Iris pigment epithelial cell (primary cell): ENCODE measurements around the gene MTMR12.
"Not testable (repeated sequence)": the region's sequence is repeated elsewhere in the genome, so short reads cannot be mapped to it uniquely, and the experiment has no call there.

Experiments used
- DNase-seq: peaks from one replicate; pipeline ENCODE4 v3.0.0-alpha.2; 2011; ENCODE audit warnings: low read depth

Gene MTMR12

DNA sequence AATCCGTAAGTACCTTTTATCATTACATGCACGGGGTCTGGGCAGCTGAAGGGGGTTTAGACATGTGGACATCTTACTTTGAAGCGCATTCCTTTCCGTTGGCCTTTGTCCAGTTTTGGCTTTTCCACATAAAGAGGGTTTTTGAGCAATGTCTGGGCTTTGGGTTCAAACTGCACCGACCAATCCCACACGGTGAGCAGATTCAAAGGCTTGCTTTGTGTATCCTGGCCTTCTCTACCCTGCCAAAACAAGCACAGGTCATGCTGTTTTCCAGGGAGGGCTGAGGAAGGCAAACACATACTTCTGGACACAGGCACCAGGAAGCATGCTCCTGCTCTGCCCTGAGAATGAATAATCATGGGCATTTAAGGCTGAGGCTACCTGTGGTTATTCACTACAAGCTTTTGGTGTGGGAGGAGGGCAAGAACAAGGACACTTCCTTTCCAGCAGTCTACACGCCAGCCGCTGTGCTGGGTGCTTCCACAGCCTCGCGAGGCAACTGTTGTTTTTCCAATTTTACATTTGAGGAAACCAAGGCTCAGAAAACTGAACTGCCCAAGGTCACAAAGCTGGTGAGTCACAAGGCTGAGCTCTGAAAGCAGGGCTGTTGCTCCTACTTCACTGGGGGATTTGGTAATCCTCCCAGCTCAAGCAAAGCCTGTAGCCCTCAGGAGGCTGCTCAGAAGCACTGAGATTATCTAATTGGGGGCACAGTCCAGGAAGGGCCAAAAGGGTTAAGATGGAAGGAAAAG lies 78.9 kb downstream of the MTMR12 start:
- peak; percentile 91 for DNase-seq

DNA sequence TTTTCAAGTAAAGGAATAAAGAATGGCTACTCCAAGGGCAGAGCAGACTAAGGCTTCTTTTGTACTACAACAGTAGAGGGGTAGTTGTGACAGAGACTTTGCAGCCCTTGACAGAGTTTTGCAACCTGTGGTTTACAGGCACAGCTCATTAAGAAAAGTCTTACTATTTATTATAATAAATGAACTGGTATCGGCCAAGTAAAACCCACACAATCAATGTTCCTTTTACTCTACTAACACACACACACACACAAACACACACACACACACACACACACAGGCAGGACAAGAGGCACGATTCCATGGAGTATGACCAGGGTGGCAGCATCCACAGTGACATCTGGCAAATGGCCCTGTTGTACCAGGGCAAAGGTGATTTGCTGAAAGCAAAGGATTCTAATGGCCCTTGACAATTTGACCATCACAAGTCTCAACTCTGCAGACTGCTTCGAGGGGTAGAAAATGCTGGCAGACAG lies 79.5 kb downstream of the MTMR12 start:
- no peak for DNase-seq

DNA sequence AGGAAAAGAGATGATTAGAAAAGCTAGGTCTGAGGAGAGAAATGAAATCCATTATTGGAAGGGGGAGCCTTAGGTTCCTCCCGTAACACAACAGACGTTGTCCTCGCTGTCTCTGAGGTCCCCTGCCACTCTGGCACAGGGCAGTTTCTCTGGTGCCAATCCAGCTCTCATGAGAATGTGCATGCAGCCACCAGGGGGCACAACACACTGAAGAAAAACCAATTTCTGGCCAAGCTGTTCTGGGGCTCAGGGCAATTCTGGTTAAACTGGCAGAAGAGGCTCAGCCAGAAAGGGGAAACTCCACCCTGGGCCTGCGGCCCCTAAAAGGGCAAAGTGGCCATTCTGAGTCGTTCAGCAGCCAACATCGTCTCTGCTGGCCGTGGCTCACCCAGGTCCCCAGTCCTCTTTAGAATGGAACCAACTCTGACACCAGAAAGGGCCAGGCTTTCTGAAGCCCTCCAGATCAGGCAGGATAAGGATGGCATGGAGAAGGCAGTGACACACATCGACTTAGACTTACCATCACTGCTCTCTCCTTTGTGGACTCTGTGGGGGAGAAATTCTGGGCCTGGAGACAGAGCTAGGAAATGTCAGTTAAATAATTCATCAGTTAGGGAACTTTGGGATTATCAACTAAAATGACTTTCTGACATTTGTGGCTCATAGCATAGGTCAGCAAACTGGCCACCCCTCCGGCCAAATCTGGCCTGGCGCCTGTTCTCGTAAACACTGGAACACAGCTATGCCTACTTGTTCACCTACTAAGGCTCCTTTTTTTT lies 80.1 kb downstream of the MTMR12 start:
- peak; percentile 72 for DNase-seq

DNA sequence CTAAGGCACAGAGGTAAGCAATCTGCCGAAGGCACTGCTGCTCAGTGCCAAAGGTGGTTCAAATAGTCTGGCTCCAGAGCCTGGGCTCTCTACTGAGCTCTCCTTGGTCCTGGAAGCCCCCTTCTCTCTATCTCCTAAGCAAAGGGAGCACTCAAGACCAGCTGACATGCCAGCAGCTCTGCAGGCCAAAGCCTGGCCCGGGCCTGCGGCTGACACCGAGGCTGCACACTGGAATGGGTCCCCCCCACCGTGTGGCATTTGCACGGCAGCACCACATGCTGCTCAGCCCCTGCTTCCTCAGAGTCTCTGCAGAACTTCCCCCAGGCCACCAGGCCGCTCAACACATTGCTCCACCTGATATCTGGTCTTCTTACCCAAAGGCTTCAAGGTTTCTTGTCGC lies 80.8 kb downstream of the MTMR12 start:
- no peak for DNase-seq

DNA sequence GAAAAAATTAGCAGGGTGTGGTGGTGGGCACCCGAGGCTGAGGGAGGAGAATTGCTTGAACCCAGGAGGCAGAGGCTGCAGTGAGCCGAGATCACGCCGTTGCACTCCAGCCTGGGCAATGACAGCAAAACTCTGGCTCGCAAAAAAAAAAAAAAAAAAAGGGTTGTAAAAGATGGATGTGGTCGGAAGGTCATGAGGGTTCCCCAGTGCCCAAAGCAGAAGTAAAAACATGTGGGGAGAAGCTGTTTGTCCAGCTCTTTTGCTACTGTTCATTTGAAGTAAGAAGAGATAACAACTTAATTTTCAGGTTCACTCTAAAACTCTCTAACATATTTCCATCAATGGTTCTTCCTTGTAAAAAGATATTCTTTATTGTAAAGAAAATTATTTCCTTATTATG lies 81.5 kb downstream of the MTMR12 start:
- DNase-seq, result no peak

DNA sequence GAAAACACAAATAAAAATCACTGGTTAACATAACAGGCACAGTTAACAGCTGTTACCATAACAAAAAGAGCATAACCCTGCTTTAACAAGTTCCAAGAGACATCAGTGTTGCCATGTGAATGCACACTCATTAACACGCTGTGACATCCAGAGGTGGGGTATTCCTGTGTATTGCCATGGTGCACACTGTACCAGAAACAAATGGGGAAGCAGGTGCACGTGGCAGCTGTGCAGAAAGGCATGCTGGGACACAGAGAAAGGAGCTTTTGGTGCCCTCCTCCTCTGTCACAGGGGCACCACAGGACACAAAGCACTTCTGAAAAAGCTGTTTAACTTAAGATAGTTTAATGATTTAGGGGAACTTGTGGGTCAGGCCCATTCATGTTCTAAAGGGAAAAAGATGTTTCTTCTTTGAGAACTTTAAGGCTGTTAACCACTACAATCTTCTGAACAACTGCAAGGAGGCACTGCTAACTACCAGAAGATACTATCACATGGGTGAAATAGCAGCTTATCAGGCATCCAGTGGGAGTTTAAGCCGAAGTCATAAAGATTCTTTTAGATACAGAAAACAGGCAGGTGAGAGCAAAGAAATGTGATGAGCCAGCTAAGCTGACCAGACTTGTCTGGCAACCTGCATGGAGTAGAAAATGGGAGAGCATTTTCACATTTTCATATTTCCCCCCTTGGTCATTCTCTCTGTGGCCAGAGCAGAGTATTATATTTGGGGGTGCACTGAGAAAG lies 82.2 kb downstream of the MTMR12 start:
- DNase-seq, result no peak

DNA sequence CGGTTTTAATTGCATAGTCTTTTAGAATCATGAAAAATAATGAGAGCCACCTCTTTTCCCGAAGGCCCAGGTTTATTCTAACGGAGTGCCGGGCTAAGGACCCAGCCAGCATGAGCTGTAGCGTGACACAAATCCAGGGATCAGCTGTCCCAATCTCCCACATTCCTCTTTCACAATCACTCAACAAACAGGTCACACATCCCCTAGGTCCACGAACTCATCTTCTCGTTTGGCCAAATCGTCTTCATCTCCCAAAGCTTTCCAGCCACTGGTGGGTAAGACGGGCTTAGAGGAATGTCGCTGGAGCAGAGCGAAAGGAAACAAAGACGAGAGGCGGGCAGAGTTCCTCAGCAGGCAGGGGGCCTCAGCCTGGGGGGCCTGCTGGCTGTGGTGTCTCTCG lies 83.2 kb downstream of the MTMR12 start:
- DNase-seq, result no peak

DNA sequence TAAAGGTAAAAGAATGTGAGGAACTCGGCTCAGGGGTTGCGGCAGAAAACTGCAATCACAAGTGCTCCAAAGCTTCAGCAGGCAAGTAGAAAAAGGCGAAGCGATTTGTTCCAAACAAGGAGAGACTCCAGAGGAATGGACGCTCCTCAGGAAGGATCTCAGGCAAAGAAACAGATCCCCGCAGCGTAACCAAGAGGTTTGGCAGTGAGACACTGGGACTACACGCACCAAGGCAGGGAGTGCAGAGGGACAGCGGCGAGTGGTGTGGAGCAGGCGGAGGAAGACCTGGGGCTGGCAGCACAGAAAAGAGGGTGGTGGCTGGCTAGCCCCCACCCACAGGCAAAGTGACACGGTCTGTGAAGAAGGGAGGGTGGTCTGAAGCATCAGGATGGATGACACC lies 83.9 kb downstream of the MTMR12 start:
- DNase-seq, result no peak

DNA sequence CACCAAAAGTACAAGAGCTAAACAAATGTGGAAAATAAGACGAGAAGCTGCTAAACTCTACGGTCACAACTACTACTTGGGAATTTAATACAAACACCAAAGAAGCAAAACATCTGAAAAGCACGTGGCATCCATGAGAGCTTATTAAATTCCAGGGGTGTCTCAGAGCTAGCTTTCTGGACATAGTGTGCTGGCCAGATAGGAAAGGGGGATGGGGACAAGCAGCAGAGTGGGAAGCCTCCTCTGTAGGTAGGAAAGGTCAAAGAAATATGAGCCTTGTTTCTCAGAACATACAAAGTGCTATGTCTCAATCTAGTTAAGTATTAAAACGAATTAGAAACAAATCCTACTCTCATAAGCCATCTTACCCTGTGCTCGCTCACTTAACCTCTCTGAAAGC lies 87.3 kb downstream of the MTMR12 start:
- DNase-seq, result peak; percentile 98

DNA sequence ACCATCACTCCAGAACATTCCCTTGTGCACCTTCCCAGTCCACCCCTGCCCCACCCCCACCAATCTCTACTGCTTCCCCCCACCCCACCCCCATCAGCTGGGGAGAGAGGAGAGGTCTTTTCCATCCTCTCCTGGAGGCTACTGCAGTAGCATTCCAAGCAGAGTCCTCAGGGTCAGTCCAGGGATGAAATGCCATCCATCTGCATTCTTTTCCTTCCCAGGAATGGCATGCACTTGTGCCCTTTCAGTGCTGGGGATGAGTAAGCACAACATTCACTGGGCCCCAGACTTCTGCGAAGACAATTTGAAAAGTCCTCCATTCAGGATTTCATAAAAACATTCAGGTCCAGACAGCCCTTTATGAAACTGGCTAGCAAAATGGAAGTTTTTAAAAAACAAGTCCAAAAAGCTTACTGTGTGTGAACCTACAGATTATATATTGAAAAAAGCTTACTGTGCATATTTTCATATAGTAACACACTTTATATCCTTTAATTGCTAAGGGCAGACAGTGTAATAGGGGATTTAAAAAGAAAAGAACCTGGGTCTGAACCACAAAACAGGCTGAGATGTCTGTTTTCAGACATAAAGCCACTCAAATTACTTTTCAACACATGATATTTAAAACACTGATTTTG lies 88.6 kb downstream of the MTMR12 start:
- peak; percentile 74 for DNase-seq

DNA sequence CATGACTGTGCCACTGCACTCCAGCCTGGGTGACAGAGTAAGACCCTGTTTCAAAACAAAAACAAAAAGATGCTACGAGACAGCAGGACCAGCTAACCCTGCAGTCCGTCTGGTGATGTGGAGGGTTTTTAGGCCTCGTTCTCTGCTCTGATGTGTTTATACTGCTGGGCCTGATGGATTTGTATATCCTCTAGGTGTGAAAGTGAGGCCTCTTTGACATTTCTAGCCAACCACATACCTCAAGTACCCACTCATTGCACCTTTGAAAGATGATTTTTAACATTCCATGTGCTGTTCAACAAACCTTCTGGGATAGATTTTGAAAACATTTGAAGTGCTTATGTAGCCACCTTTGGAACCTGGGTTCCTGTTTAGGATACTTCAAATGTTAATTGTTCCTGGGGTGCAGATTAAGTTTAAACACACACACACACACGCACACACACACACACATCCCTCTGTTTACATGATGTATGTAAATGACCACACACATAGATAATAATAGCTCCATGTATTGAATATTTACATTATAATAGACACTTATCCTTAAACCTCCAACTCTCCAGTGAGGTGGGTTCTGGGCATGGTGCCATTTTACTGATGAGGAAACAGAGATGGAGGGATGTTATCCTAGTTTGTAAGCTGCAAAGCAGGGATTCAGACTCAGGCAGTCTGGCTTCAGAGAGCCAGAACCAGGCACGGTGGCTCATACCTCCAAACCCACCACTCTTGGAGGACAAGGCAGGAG lies 89.8 kb downstream of the MTMR12 start:
- DNase-seq, result no peak

DNA sequence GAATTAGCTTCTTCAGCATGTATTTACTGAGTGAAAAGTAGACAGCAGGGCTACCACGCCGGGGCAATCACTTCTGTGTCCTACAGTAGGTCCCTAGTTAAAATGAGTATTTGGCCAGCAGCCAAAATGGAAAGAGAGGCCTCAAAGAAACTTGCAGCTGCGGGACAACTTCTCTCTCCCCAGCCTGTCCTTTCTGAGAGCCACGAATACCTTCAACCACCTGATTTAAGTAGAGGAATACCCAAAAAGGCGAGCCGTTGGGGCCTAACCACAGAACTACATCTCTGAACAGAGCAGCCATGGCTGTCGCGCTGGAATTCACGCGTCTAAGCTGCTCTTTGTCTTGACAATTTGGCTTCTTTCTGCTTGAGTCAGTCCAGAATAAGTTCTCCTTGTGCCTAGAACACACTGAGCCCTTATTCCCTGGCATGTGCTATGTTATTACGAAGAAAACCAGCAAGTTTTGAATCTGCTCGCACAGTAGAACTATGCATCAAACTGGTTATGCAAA lies 94.8 kb downstream of the MTMR12 start:
- no peak for DNase-seq

DNA sequence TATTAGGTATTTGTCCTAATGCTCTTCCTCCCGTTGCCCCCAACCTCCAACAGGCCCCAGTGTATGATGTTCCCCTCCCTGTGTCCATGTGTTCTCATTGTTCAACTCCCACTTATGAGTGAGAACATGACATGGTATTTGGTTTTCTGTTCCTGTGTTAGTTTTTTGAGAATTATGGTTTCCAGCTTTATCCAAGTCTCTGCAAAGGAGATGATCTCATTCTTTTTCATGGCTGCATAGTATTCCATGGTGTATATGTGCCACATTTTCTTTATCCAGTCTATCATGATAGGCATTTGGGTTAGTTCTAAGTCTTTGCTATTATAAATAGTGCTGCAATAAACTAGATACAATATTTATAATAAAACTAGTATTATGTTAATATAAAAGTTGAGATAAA lies 98.4 kb downstream of the MTMR12 start:
- not testable (repeated sequence) for DNase-seq

DNA sequence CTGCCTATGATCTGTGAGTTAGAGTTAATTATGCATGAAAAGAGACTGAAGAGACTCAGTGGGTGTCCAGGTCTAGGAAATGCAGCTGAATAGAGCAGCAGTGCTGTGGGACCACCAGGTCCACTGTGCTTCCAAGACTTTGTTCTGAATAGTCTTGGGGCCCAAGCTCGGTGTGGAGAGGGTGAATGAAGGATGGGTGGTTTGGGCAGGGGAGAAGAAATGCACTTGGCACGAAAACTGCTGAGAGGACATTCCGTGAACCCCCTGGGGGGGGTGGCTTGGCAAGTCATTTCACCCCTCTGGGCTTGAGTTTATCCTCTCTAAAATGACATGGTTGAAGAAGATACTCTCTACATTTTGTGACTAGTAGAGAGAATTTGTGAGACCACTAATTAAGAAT lies 102.6 kb downstream of the MTMR12 start:
- no peak for DNase-seq

DNA sequence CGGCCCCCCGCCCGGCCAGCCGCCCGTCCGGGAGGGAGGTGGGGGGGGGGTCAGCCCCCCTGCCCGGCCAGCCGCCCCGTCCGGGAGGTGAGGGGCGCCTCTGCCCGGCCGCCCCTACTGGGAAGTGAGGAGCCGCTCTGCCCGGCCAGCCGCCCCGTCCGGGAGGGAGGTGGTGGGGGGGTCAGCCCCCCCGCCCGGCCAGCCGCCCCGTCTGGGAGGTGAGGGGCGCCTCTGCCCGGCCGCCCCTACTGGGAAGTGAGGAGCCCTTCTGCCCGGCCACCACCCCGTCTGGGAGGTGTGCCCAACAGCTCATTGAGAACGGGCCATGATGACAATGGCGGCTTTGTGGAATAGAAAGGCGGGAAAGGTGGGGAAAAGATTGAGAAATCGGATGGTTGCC lies 103.9 kb downstream of the MTMR12 start:
- DNase-seq, result not testable (repeated sequence)

DNA sequence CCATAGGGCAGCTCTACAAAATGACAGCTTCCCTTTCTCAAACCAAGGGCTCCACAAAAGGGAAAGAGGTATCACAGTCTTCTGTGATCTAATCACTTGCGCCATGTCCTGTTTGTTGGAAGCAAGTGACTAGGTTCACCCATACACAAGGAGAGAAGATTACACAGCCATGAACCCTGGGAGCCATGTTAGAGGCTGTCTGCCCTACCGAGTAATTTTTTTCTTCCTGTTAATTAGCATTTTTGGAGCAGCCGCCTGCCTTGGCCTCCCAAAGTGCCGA lies 105.4 kb downstream of the MTMR12 start:
- DNase-seq, result no peak

DNA sequence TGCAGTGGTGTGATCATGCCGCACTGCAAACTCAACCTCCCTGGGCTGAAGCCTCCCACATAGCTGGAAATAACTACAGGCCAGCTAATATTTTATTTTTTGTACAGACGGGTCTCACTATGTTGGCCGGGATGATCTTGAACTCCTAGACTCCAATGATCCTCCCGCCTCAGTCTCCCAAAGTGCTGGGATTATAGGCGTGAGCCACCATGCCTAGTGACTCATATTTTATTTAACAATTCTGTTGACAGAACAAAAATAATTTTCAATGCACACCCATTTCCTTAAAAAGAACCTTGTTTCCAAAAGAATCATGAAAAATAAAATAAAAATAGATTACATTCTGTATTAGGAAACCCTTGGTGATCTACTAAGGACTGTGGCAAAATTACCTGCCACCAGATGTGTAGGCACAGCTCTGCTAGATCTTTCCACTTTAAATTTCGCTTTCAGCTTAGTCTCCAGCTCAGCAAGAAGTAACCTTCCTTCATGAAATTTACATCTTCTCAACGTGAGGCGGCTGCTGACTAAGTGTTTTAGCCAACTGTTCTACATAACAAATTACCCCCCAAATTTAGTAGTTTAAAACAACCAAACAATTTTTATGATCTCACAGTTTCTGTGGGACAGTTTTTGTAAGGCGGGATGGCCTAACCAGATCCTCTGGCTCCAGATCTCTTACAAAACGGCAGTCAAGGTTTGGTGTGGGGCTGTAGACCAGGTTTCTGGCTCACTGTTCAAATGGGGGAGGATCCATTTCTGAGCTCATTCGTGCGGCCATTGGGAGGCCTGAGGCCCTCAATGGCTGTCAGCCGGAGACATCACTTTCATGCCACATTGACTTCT lies 106.0 kb downstream of the MTMR12 start:
- no peak for DNase-seq

DNA sequence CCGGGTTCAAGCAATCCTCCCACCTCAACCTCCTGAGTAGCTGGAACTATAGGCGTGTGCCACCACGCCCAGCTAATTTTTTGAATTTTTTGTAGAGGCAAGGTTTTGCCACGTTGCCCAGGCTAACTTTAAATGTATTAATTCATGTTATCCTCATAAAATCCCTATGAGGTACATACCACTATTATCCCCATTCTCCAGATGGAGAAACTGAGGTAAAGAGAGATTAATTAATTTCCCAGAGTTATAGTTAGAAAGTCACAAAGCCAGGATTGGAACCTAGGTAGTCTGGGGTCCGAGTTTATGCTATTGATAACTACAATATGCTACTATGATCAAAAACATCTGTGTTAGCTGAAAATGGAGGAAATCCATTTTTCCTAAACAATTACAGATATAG lies 106.7 kb downstream of the MTMR12 start:
- DNase-seq, result no peak

DNA sequence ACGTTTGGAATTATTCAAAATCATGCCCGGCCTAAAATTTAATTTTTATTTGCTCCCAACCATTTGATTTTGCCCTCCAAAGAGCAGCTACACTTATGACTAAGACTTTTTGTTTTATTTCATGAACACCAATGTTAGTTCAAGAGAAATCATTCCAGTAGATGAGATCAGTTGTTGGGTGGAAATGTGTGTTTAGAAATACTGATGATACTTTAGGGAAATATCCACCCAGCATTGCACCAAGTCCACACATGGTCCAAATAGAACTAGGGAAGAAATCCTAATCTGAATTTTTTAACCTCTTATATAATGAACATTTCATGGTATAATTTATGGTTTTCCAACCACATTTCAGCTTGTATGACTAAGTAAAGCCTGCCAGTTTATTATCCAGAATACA lies 110.3 kb downstream of the MTMR12 start:
- peak; percentile 63 for DNase-seq

DNA sequence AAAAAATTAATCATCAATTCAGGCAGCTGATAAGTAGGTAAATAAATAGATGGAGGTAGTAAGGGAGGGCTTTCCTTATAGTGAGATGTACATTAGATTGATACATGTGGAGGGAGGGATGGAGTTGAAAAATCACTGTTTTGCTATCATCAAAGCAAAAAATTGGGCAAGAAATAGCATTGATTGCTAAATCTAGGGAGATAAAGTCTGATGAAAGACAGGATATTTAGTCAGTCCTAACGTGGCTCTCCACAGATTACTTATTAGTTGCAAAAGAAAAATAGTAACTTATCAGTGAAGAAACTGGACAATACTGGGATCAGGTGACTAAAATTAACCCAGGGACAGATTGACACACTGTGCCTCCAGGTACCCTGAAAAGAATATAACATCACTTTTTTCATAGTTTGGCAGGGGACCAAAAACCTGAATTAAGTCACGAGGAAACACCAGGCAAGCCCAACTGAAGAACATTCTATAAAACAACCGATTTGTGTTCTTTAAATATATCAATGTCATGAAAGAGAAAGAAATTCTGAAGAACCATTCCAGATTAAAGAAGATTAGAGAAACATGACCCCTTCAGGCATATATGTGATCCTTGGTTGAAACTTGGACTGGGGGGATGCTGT lies 111.5 kb downstream of the MTMR12 start:
- peak; percentile 81 for DNase-seq
